ENCODE measurements around the gene NACAD.

NACAD gene

DNA sequence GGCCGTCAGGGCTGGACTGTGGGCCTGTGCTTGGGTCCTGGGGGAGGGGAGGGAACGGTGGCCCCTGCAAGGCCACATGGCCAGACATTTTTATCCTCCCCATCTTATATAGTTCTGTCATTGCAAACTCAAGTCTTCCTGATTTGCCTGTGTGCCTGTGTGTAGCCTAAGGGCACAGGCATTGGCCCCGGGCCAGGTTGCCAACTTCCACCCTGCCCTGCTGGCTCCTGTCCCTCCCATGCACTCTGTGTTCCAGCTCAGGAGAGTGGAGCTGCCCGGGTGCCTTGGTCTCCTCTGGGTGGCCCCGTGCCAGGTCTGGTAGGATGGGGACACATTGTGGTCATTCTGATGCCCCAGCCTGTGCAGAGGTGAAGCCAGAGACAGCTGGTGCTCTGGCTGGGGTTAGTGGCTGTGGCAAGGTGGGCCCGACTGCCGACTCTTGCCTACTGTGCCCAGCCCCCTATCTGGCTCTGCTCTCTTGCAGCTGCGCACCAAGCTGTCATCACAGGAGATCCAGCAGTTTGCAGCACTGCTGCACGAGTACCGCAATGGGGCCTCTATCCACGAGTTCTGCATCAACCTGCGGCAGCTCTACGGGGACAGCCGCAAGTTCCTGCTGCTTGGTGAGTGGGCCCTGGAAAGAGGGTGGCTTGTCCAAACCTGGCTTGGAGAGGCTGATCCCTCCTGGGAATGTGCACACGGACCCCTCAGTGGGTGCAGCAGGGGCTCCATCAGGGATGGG, 14.8 kb downstream of the NACAD start:
- DNase-seq: no peak

- DNase-seq: no peak
These were observed 15.6 kb downstream of the NACAD start for GRCh38 chr7:45073031-45073785.

- no peak for DNase-seq
These were observed 16.4 kb downstream of the NACAD start for GRCh38 chr7:45072131-45073030.

- no peak for DNase-seq
These were observed 17.2 kb downstream of the NACAD start for GRCh38 chr7:45071528-45071927.

GRCh38 chr7:45070254-45070642, 18.5 kb downstream of the NACAD start:
- DNase-seq: no peak

DNA sequence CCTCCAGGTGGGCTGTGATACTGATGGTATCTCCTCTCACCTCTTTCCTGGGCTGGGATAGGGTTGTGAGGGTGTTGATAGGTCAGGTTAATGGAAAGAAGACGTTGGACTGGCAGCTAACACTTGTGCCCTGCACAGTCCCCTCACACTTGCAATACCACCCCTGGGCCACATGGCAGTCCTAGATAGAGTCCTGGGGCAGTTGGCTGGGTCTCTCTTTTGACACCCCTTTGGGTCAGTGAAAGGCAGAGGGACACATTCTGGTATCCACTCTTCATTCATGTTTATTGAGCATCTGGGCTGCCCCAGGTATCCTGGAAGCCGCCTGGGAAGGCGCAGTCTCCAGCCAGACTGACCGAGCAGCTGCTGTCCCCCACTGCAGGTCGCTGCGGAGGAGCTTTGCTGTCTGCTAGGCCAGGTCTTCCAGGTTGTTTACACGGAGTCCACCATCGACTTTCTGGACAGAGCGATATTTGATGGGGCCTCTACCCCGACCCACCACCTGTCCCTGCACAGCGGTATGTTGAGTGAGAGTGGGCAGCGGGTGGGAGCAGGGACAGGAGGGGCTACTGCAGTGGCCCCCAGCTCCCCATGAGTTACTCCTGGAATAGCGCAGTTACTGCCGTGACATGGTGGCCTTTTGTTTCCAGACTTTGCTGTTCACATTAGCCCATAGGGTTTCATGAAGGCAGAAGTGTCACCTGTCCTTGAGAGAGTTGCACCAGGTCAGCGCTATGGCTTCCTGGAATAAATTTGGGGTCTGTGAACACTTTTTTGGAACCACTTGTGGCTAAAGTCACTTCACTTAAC, 19.1 kb downstream of the NACAD start:
- DNase-seq: no peak

- no peak for DNase-seq
These were observed 20.3 kb downstream of the NACAD start for GRCh38 chr7:45068236-45069023.

- no peak for DNase-seq
These were observed 21.2 kb downstream of the NACAD start for GRCh38 chr7:45067582-45067981.

DNA sequence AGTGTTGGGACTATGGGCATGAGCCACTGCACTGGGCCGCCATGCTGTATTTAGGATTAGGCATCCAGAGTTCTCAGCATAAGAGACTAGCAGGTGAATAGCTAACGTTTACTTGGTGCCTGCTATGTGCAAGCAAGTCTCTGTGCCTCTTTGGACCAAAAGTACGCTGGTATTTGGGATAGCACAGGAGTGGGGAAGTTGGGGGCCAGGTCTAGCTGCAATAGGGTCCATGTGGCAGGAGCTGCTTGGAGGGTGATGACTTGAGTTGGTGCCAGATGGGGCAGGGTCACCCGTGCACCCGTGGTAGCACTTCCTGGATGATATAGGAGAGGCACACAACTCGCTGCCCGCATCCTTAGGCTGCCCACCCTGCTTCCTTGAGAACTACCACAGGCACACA, 22.4 kb downstream of the NACAD start:
- no peak for DNase-seq

DNA sequence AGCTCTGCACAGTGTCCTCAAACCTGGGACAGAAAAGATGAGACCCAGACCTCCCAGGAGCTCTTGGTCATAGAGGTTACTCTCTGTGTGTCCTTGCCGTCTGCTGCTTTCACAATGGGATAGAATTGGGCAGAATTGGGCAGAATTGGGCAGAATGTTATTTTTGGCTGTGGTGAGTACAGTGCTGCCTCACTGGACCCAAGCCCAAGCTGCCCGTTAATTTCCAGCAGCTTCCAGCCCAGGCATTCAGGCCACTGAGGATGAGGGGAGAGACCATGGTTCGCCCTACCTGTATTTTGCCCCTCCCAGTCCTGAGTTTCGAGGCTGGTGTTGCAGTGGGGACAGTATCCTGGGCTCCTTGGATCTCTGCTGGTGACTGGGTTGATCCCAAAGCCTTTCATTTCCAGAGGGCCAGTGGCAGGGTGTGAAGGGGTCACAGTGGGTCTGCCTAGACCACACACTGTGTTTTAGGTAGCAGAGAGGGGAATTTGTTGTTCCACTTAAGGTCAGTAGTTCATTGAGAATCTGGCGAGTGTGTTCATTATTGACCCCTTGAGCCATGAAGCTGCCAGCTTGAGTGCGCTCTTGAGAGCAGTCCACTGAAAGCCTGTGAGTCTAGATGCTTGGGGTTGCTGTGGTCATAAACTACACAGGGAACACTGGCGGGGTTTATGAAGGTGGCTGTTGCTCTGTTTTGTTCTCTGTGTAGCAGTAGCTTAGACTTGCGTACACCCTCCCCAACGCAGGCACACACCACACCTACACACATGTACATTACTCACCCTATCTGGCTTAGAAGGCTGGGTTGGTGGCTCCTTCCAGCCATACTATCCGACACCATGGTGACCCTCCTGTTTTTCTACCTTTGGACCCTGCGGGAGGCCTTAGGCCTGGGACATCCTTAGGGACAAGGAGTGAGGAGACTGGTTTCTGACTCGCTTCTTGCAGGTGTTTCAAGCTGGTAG, 23.5 kb downstream of the NACAD start:
- DNase-seq: no peak

DNA sequence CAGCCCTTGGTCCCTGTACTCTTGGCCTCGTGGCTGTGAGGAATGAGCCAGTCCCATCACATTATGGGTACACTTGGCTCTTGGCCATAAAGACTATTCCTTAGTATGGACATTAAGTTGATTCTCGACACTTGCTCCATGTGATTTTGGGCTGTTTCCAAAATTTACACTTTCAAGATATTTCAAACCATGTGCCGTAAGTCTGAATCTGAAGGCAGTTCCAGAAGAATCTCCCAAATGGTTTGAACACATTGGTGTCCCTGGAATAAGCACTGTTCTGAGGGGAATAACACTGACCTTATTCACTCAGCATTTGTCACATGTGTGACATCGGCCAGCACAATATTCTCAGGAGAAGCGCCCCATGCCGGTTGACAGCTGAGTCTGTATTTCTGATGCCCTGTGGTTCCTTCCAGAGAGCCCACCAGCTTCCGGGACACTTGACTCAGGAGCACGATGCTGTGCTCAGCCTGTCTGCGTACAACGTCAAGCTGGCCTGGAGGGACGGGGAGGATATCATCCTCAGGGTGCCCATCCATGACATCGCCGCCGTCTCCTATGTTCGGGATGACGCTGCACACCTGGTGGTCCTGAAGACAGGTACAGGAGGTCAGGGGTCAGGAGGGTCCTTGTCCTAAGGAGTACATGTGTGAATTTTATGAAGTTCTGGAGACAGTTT, 24.6 kb downstream of the NACAD start:
- no peak for DNase-seq

GRCh38 chr7:45061806-45062425, 26.9 kb downstream of the NACAD start:
- DNase-seq: no peak

- DNase-seq: no peak
These were observed 27.4 kb downstream of the NACAD start for GRCh38 chr7:45061352-45061751.

DNA sequence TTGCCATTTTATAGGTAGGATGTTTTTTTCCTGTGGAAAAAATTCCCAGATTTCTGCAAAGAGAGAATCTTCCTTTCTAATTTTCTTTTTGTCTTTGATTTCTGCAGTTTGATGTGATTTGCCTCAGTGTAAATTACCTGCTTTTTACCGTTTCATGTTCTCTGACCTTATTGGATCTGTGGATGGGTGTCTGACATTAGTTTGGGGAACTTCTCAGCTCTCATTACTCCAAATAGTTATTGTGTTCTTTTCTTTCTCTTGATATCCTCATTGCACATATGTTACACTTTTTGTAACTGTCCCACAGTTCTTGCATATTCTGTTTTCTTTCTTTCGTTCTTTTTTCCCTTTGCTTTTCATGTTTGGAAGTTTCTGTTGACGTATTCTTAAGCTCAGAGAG, 28.5 kb downstream of the NACAD start:
- no peak for DNase-seq

DNA sequence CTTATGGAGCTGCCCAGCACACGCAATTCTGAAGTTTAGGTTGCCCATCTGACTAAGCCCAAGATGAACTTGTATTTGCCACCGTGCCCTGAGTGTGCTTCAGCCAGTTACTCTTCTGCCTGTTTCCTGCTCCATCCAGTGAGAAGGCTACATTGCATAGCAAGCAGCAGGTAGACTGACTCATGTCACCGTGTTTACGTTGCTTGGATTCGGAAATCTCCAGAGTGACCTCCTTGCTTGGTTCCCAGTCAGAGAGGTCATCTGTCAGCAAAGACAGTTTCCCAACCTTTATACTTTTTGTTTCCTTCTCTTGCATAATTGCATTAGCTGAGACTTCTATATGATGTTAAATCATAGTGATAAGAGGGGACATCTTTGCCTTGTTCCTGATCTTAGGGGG, 30.9 kb downstream of the NACAD start:
- no peak for DNase-seq

- no peak for DNase-seq
These were observed 33.1 kb downstream of the NACAD start for GRCh38 chr7:45055594-45056219.

DNA sequence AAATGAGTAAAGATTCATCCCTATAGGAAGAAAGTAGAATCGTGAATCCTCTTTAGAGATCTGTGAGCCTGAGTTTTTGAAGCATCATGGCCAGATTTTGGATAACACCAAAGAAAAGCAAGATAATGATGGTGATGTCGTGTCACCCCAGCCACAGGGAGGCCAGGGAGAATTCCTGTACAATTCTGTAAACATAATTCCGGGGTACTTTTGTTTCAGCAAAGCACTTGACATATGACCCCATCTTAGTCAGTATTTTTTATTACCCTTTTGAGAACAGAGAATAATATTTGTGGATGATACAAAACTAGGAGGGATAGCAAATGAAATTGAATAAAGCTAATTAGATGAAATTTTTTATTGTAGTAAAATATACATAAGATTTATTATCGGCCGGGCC, 33.8 kb downstream of the NACAD start:
- DNase-seq: no peak

GRCh38 chr7:45054442-45054841, 34.3 kb downstream of the NACAD start:
- DNase-seq: no peak

- no peak for DNase-seq
These were observed 34.8 kb downstream of the NACAD start for GRCh38 chr7:45053941-45054340.
